GM18907 (cell line): Measurements from ENCODE around the gene TNKS2.
A peak's percentile ranks its signal among the peaks of the same experiment; 100 is the strongest.
"Not testable (repeated sequence)": the region's sequence is repeated elsewhere in the genome, so short reads cannot be mapped to it uniquely, and the experiment has no call there.

ENCODE experiments used
- ATAC-seq: cut with Tn5 transposase; IDR thresholded peaks from one replicate; pipeline ENCODE4 v1.9.1; 2021; ENCODE audit warnings: mild to moderate bottlenecking, moderate library complexity; ENCODE audit not compliant: unreplicated experiment

TNKS2 gene

GRCh38 chr10:91797874-91798648 lies at the start of gene TNKS2:
Gene TNKS2, plus strand, starts transcription at chr10:91798426. Its CDS starts 265 bp downstream, at chr10:91798691.
- peak; percentile 80 for ATAC-seq

- not testable (repeated sequence) for ATAC-seq
Measured at GRCh38 chr10:91749592-91749991, 48.6 kb upstream of the TNKS2 start.

DNA sequence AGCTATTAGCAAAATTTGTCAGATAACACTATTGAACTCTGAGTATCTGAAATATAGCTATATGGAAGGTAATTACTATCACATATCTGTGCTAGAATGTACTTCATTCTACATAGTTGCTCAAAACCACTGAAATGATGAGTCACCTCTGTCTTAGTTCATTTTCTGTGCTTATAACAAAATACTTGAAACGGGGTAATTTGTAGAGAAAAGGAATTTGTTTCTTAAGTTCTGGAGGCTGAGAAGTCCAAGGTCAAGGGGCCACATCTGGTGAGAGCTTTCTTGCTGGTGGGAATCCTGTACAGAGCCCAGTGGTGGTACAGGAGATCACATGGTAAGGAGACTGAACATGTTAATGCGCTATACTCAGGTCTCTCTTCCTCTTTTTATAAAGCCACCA lies 41.9 kb upstream of the TNKS2 start:
- ATAC-seq, result no peak

GRCh38 chr10:91758303-91759146 lies 39.7 kb upstream of the TNKS2 start:
- ATAC-seq, result no peak

- ATAC-seq, result no peak
Measured at GRCh38 chr10:91759581-91759986, 38.6 kb upstream of the TNKS2 start.

DNA sequence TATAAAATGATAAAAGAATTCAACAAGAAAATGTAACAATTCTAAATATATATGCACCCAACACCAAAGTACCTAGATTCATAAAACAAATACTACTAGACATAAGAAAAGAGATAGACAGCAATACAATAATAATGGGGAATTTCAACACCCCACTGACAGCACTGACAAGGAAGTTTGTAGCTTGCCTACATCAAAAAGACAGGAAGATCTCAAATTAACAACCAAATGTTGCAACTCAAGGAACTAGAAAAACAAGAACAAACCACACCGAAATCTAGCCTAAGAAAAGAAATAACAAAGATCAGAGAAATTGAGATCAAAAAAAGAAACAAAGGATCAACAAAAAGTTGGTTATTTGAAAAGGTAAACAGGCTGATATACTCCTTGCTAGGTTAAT lies 36.5 kb upstream of the TNKS2 start:
- no peak for ATAC-seq

GRCh38 chr10:91762878-91763277 lies 35.3 kb upstream of the TNKS2 start:
- ATAC-seq, result no peak

DNA sequence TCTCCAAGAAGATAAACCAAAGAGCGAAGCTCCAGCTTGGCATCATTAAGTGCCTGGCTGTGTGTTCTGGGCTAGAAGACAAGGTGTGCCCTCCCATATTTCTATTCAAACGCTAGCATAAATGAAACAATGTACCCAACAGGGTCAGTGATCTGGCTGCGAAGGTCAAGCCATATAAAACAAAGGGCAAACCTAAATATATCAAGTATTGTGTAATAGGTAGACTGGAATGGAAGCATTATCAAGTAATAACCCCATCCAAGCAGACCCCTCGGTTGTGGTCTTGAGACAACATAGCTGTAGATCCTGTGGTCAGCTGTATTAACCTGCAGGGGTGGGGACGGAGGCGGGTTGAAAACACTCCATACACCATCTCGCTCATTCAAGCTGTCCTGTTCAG lies 31.6 kb upstream of the TNKS2 start:
- ATAC-seq, result no peak

GRCh38 chr10:91768123-91768522 lies 30.1 kb upstream of the TNKS2 start:
- no peak for ATAC-seq

DNA sequence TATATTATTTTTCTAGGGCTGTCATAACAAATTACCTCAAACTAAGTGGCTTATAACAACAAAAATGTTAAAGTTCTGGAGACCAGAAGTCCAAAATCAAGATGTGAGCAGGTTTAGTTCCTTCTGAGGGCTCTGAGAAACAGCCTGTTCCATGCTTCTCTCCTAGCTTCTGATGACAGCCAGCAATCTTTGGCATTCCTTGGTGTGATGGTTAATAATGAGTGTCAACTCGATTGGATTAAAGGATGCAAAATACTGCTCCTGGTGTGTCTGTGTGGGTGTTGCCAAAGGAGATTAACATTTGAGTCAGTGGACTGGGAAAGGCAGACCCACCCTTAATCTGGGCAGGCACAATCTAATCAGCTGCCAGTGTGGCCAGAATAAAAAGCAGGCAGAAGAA lies 26.3 kb upstream of the TNKS2 start:
- no peak for ATAC-seq

DNA sequence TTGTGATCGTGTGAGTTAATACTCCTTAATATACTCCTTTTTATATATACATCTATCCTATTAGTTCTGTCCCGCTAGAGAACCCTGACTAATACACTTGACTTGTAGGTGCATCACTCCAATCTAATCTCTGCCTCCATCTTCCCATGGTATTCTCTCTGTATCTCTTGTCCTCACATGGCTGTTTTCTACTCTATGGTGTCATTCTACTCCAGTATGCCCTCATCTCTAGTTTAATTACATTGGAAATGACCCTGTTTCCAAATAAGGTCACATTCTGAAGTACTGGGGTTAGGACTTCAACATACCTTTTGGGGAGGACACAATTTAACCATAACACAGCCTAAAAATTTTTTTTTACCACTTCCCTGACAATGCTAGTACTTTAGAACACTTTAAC lies 25.8 kb upstream of the TNKS2 start:
- ATAC-seq, result no peak

DNA sequence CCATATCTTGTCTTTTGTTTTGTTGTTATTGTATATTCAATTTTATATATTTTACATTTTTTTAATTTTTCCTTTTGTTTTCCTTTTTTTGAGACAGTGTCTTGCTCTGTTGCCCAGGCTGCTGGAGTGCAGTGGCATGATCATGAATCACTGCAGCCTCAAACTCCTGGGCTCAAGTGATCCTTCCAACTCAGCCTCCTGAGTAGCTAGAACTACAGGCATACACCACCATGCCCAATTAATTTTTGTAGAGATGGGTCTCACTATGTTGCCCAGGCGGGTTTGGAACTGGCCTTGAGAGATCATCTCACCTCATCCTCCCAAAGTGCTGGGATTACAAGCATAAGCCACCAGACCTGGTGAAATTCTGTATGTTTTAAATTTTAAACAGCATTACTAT lies 25.4 kb upstream of the TNKS2 start:
- ATAC-seq, result no peak

- ATAC-seq, result no peak
Measured at GRCh38 chr10:91774571-91774970, 23.7 kb upstream of the TNKS2 start.

- no peak for ATAC-seq
Measured at GRCh38 chr10:91775731-91776130, 22.5 kb upstream of the TNKS2 start.

GRCh38 chr10:91776266-91776665 lies 22.0 kb upstream of the TNKS2 start:
- ATAC-seq, result no peak

DNA sequence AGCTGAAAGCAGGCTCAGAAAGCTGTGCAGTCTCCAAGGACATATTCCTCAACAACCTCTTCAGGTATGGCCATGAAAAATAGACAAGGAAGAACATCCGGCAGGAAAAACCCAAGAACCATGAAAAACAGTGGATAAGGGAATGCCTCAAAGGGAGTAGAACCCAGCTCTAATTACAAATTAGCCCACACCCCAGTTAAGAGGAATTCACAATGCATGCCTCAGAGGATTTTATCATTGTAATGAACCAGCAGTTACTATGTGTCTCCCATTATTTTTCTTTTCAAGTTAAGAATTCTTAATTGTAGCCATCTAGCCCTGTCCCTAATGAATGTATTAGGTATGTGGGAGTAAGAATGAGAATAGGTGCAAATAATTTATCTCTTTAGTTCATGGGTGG lies 19.7 kb upstream of the TNKS2 start:
- ATAC-seq, result no peak

- no peak for ATAC-seq
Measured at GRCh38 chr10:91779011-91779605, 19.1 kb upstream of the TNKS2 start.

- ATAC-seq, result no peak
Measured at GRCh38 chr10:91782539-91782938, 15.7 kb upstream of the TNKS2 start.

DNA sequence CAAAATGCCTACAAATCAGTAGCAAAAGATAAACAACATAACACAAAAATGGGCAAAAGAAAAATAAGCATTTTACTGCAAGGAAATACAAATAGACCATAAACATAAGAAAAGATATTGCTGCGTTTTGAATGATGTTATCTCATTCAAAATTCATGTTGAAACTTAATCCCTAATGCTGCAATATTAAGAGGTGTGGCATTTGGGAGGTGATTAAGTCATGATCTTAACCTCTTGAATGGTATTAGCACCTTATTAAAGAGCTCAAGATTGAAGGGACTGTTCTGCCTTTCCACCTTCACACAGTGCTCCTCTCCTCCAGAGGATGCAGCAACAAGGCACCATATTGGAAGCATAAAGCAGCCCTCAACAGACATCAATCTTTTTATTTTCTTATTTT lies 12.4 kb upstream of the TNKS2 start:
- ATAC-seq, result no peak

- ATAC-seq, result no peak
Measured at GRCh38 chr10:91787258-91787657, 11.0 kb upstream of the TNKS2 start.

- ATAC-seq, result no peak
Measured at GRCh38 chr10:91787810-91788209, 10.4 kb upstream of the TNKS2 start.

DNA sequence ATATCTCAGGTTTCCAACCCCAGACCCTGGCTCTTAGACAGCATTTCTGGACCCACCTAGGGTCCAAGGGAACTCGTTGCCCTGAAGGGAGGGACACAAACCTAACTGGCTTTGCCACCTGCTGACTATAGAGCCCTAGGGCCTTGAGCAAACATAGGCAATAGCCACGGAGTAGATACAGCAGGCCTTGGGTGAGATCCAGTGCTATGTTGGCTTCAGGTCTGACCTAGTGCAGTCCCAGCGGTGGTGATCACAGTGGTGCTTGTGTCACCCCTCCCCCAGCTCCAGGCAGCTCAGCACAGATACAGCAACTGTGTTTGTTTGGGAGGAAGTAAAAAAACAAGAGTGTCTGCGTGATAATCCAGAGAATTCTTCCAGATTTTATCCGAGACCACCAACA lies 9.7 kb upstream of the TNKS2 start:
- ATAC-seq, result no peak
